H1 (cell line): ENCODE measurements around the gene TCF7L1. TPM values are rescaled to one million over a fixed set of nuclear protein-coding genes. Genes with fewer than 3 reads are reported as not detected.

Experiments
- CTCF ChIA-PET: fragments of 300-600 bp; sonication (Branson Sonifier 250); formaldehyde crosslinking; loops from one replicate; lab custom pipeline; 2021; ENCODE audit not compliant: partially characterized antibody; lab: Charles Lee
- POLR2A ChIA-PET: fragments of 300-600 bp; sonication (Branson Sonifier 250); formaldehyde crosslinking; loops from one replicate; lab custom pipeline; 2021; ENCODE audit warnings: inconsistent platforms; ENCODE audit not compliant: partially characterized antibody; lab: Charles Lee
- DNase-seq, 2 experiments: peaks; one replicate each; pipeline versions ENCODE4 v3.0.0 to v3.0.0-alpha.2; 2010 to 2022; ENCODE audit warnings: low spot score in 2 of 2, low read depth in 1 of 2, mixed read lengths in 1 of 2
- FAIRE-seq: peaks from 2 replicates; lab custom pipeline; 2011; peaks lifted over from hg19 to GRCh38; lab: Jason Lieb, UNC
- H2AFZ ChIP-seq: 2 replicates; pipeline ENCODE4 v1.8.1; 2012; ENCODE audit warnings: low read length, inconsistent platforms
- H2AK5ac ChIP-seq: 2 replicates; pipeline ENCODE4 v1.6.1; 2013; ENCODE audit warnings: low read depth, low read length
- H2BK120ac ChIP-seq: replicated peaks from 2 replicates; pipeline ENCODE3; 2013; ENCODE audit warnings: low read depth, low read length, inconsistent platforms
- H2BK12ac ChIP-seq: 2 replicates; pipeline ENCODE4 v1.6.1; 2013; ENCODE audit warnings: low read depth, low read length
- H2BK15ac ChIP-seq: 2 replicates; pipeline ENCODE4 v1.6.1; 2013; ENCODE audit warnings: low read length
- H2BK20ac ChIP-seq: 2 replicates; pipeline ENCODE4 v1.6.1; 2013; ENCODE audit warnings: low read length
- H2BK5ac ChIP-seq: 2 replicates; pipeline ENCODE4 v1.6.1; 2013; ENCODE audit warnings: low read depth, low read length
- H3K14ac ChIP-seq: 2 replicates; pipeline ENCODE4 v1.6.1; 2013; ENCODE audit warnings: inconsistent platforms; ENCODE audit not compliant: insufficient read length
- H3K18ac ChIP-seq: 2 replicates; pipeline ENCODE4 v1.6.1; 2013; ENCODE audit warnings: low read length; ENCODE audit errors: extremely low read depth
- H3K23ac ChIP-seq: 2 replicates; pipeline ENCODE4 v1.6.1; 2013; ENCODE audit warnings: inconsistent platforms; ENCODE audit not compliant: insufficient read length
- H3K23me2 ChIP-seq: 2 replicates; pipeline ENCODE4 v1.6.1; 2013; ENCODE audit warnings: low read depth, low read length
- H3K27ac ChIP-seq: 2 replicates; pipeline ENCODE4 v1.6.1; 2011; ENCODE audit warnings: low read depth, low read length, inconsistent platforms
- H3K27me3 ChIP-seq, 4 experiments: replicated peaks in 1 of 4; 1 replicate in 1 of 4; 2 replicates in 3 of 4; pipeline versions ENCODE4 v1.6.1 to v1.8.1; 2011 to 2013; ENCODE audit warnings: low read length in 3 of 4, mild to moderate bottlenecking in 3 of 4, inconsistent platforms in 2 of 4, mixed read lengths in 2 of 4, moderate library complexity in 1 of 4; ENCODE audit not compliant: control insufficient read depth in 3 of 4, insufficient read depth in 3 of 4; ENCODE audit errors: extremely low read depth in 1 of 4
- H3K36me3 ChIP-seq, 4 experiments: 2 replicates each; pipeline versions ENCODE4 v1.6.1 to v1.8.1; 2011 to 2013; ENCODE audit warnings: mild to moderate bottlenecking in 4 of 4, low read length in 3 of 4, moderate library complexity in 2 of 4, control low read depth in 1 of 4, inconsistent platforms in 1 of 4; ENCODE audit not compliant: insufficient read depth in 4 of 4, control insufficient read depth in 2 of 4
- H3K4ac ChIP-seq: replicated peaks from 2 replicates; pipeline ENCODE3; 2013; ENCODE audit warnings: low read length, low read depth, mixed read lengths, inconsistent platforms; ENCODE audit not compliant: insufficient read length
- H3K4me1 ChIP-seq, 4 experiments: replicated peaks in 1 of 4; 1 replicate in 1 of 4; 2 replicates in 3 of 4; pipeline versions ENCODE4 v1.6.1 to v1.8.1; 2011 to 2013; ENCODE audit warnings: low read length in 3 of 4, inconsistent platforms in 2 of 4, mixed read lengths in 1 of 4; ENCODE audit not compliant: insufficient read depth in 4 of 4, control insufficient read depth in 3 of 4
- H3K4me2 ChIP-seq, 2 experiments: 2 replicates each; pipeline versions ENCODE4 v1.6.1 to v1.8.1; 2011 to 2013; ENCODE audit warnings: low read depth in 2 of 2, low read length in 2 of 2, control low read depth in 1 of 2, inconsistent platforms in 1 of 2, mild to moderate bottlenecking in 1 of 2; ENCODE audit not compliant: insufficient read depth in 1 of 2
- H3K4me3 ChIP-seq, 4 experiments: fragments of 200-600, 300-600 bp in 1 of 4; sonication (generic), shearing (Covaris generic), sonication (Bioruptor Twin) in 1 of 4; 2 replicates each; pipeline versions ENCODE4 v1.5.1 to v1.8.1; 2011 to 2016; ENCODE audit warnings: low read length in 4 of 4, low read depth in 3 of 4, control low read depth in 2 of 4, inconsistent platforms in 2 of 4, mild to moderate bottlenecking in 2 of 4, mixed read lengths in 1 of 4, moderate library complexity in 1 of 4; ENCODE audit not compliant: insufficient read depth in 2 of 4; ENCODE audit errors: extremely low read depth in 1 of 4
- H3K56ac ChIP-seq: replicated peaks from 2 replicates; pipeline ENCODE3; 2013; ENCODE audit warnings: low read depth, mild to moderate bottlenecking, mixed read lengths, low read length, inconsistent platforms; ENCODE audit not compliant: insufficient read length
- H3K79me1 ChIP-seq: 2 replicates; pipeline ENCODE4 v1.6.1; 2013; ENCODE audit warnings: low read depth, low read length, control low read depth
- H3K79me2 ChIP-seq, 2 experiments: 2 replicates each; pipeline versions ENCODE4 v1.6.1 to v1.8.1; 2012 to 2013; ENCODE audit warnings: low read length in 2 of 2, mild to moderate bottlenecking in 2 of 2, inconsistent platforms in 1 of 2; ENCODE audit not compliant: insufficient read depth in 2 of 2, control insufficient read depth in 1 of 2
- H3K9ac ChIP-seq, 4 experiments: replicated peaks in 1 of 4; 1 replicate in 1 of 4; 2 replicates in 3 of 4; pipeline versions ENCODE4 v1.6.1 to v1.8.1; 2011 to 2013; ENCODE audit warnings: low read depth in 3 of 4, low read length in 3 of 4, control low read depth in 2 of 4, mild to moderate bottlenecking in 2 of 4, moderate library complexity in 2 of 4, inconsistent platforms in 1 of 4; ENCODE audit errors: extremely low read depth in 1 of 4
- H3K9me3 ChIP-seq, 2 experiments: 2 replicates each; pipeline versions ENCODE4 v1.6.1 to v1.8.1; 2012 to 2013; ENCODE audit warnings: mild to moderate bottlenecking in 2 of 2, moderate library complexity in 2 of 2, control low read depth in 1 of 2, inconsistent platforms in 1 of 2, low read depth in 1 of 2, low read length in 1 of 2, mixed read lengths in 1 of 2; ENCODE audit not compliant: insufficient read depth in 2 of 2
- H4K20me1 ChIP-seq, 2 experiments: replicated peaks in 1 of 2; 2 replicates each; pipeline versions ENCODE3 to v1.8.1; 2011 to 2013; ENCODE audit warnings: inconsistent platforms in 2 of 2, low read length in 2 of 2, mild to moderate bottlenecking in 1 of 2; ENCODE audit not compliant: insufficient read depth in 2 of 2, control insufficient read depth in 1 of 2
- H4K5ac ChIP-seq: 2 replicates; pipeline ENCODE4 v1.6.1; 2013; ENCODE audit warnings: low read length, low read depth, mixed read lengths, inconsistent platforms; ENCODE audit not compliant: insufficient read length
- H4K8ac ChIP-seq: 2 replicates; pipeline ENCODE4 v1.8.0; 2013; ENCODE audit warnings: mild to moderate bottlenecking, moderate library complexity, low read length, inconsistent platforms; ENCODE audit not compliant: insufficient read depth; ENCODE audit errors: extremely low read depth
- H4K91ac ChIP-seq: replicated peaks from 2 replicates; pipeline ENCODE3; 2013; ENCODE audit warnings: low read length, mixed read lengths, inconsistent platforms; ENCODE audit not compliant: insufficient read length
- ASH2L ChIP-seq: fragments of 200-600, 300-600 bp; sonication (generic); IDR thresholded peaks from one replicate; pipeline ENCODE4 v1.7.1; 2017; ENCODE audit warnings: low read length
- BCL11A ChIP-seq, 2 experiments: IDR thresholded peaks; one replicate each; pipeline ENCODE4 v1.6.1; 2011; ENCODE audit warnings: low read depth in 2 of 2, low read length in 2 of 2, mild to moderate bottlenecking in 2 of 2
- CTCF ChIP-seq, 3 experiments: IDR thresholded peaks; 1 replicate in 2 of 3; 2 replicates in 1 of 3; pipeline versions ENCODE4 v1.5.1 to v1.6.1; 2011; ENCODE audit warnings: low read length in 3 of 3, mild to moderate bottlenecking in 3 of 3, inconsistent platforms in 2 of 3, low read depth in 1 of 3, moderate library complexity in 1 of 3; ENCODE audit not compliant: insufficient read depth in 1 of 3; ENCODE audit errors: control extremely low read depth in 1 of 3
- EP300 ChIP-seq, 2 experiments: IDR thresholded peaks; 1 replicate in 1 of 2; 2 replicates in 1 of 2; pipeline ENCODE4 v1.6.1; 2011 to 2012; ENCODE audit warnings: low read depth in 2 of 2, low read length in 2 of 2, mild to moderate bottlenecking in 2 of 2, borderline replicate concordance in 1 of 2, inconsistent platforms in 1 of 2, moderate library complexity in 1 of 2
- JUN ChIP-seq: IDR thresholded peaks from 2 replicates; pipeline ENCODE4 v1.6.1; 2011; ENCODE audit warnings: low read depth, mild to moderate bottlenecking, improper control_type of control experiment, low read length
- RAD21 ChIP-seq, 2 experiments: IDR thresholded peaks in 1 of 2; conservative IDR thresholded peaks in 1 of 2; 2 replicates each; pipeline ENCODE4 v1.6.1; 2011; ENCODE audit warnings: low read depth in 2 of 2, low read length in 2 of 2, improper control_type of control experiment in 1 of 2, inconsistent platforms in 1 of 2, mild to moderate bottlenecking in 1 of 2, moderate library complexity in 1 of 2
- RXRA ChIP-seq: IDR thresholded peaks from 2 replicates; pipeline ENCODE4 v1.6.1; 2011; ENCODE audit warnings: low read depth, mild to moderate bottlenecking, low read length, moderate library complexity; ENCODE audit not compliant: insufficient read depth
- SP2 ChIP-seq: IDR thresholded peaks from 2 replicates; pipeline ENCODE4 v1.6.1; 2012; ENCODE audit warnings: mild to moderate bottlenecking, low read length, inconsistent platforms
- SP4 ChIP-seq: IDR thresholded peaks from 2 replicates; pipeline ENCODE4 v1.6.1; 2012; ENCODE audit warnings: low read length, inconsistent platforms
- ZNF274 ChIP-seq: IDR thresholded peaks from 2 replicates; pipeline ENCODE4 v1.7.0; 2012; ENCODE audit warnings: low read length, borderline replicate concordance; ENCODE audit errors: extremely low read depth
- WGBS, 2 experiments: shearing (Covaris generic) in 1 of 2; methylation state at CpG; one replicate each; pipeline versions ENCODE4 v1.1.6 to v1.1.7; 2013 to 2015; ENCODE audit warnings: low lambda C conversion rate in 2 of 2, mixed read lengths in 2 of 2, inconsistent platforms in 1 of 2, low coverage in 1 of 2, missing lambda C conversion rate in 1 of 2; ENCODE audit not compliant: insufficient replicate concordance in 2 of 2, insufficient coverage in 1 of 2, insufficient read length in 1 of 2; ENCODE audit errors: extremely low coverage in 1 of 2, missing lambda C conversion rate in 1 of 2; 5-methylcytosine and 5-hydroxymethylcytosine counted together
- polyA plus RNA-seq, 7 experiments: library from polyadenylated mRNA; depleted of rRNA in 3 of 7; stranded (reverse) in 5 of 7; unstranded in 2 of 7; fragments of >200 nt in 5 of 7; fragments of 200-250 nt in 2 of 7; gene quantifications; 1 replicate in 5 of 7; 2 replicates in 1 of 7; 4 replicates in 1 of 7; pipeline versions ENCODE4 v1.2.1 to v1.2.3, GENCODE V29; 2011 to 2013; ENCODE audit warnings: missing spikeins in 2 of 7, mixed read lengths in 2 of 7
- total RNA-seq: library from RNA; stranded (reverse); fragmentation: NEBNext Ultra II Directional; extraction: Animal tissue kit (Norgen Biotek cat#: 25700); gene quantifications from 2 replicates; pipeline ENCODE4 v1.2.1, GENCODE V29; 2021

Gene TCF7L1
- total and polyA plus RNA-seq, 2 of the 8 experiments (the other 6 are each of a cell fraction or from before 2014, with no cell fraction given), result 27.5 to 108 TPM

- H4K5ac ChIP-seq, result no peak overlapping the region
- no peak overlapping the region for H4K91ac ChIP-seq
- H3K27ac ChIP-seq, result no peak overlapping the region
- H3K23me2 ChIP-seq, result no peaks in the 10 kb centered on the region
- peaks cover 27% of the 10 kb centered on the region for H3K79me1 ChIP-seq
- H2AFZ ChIP-seq, result no peak overlapping the region
- H3K9ac ChIP-seq, result no peak overlapping the region
- H2BK5ac ChIP-seq, result 0 out of 2 replicates have a peak overlapping the region, but pooled peaks have one; percentile 26
- no peak overlapping the region for H4K8ac ChIP-seq
- no peak for FAIRE-seq
- H3K4ac ChIP-seq, result no peak overlapping the region
- H3K27me3 ChIP-seq, result no peaks in the 10 kb centered on the region
- DNase-seq, result no peak
- H3K56ac ChIP-seq, result no peak overlapping the region
- ChIA-PET POLR2A (interaction anchor here (1.2 to 1.3 kb wide), 2 partner anchors 8 to 9 kb away, joined by 3 read pairs; no protein-coding TSS in a partner anchor), CTCF (interaction anchor here (0.6 to 15.9 kb wide), 6 partner anchors 9 to 90 kb away, joined by 3 to 283 read pairs (median 27); no protein-coding TSS in a partner anchor)
- no peak overlapping the region for H2AK5ac ChIP-seq
- peaks cover 0 to 86% of the 10 kb centered on the region in 2 experiments; a peak in 2 of 4 replicates for H3K79me2 ChIP-seq
- no peak overlapping the region for H3K4me3 ChIP-seq
- WGBS, 2 experiments, result 85% methylated on average over 14 of the region's 14 CpGs; no CpG with 5 or more reads in 1 of the 2 experiments
- no peaks in the 10 kb centered on the region for H3K9me3 ChIP-seq
- H3K18ac ChIP-seq, result no peak overlapping the region
- no peak overlapping the region for H3K23ac ChIP-seq
- peaks cover 15 to 29% of the 10 kb centered on the region in 2 experiments for H4K20me1 ChIP-seq
- H2BK20ac ChIP-seq, result no peak overlapping the region
- H3K4me1 ChIP-seq, result peaks cover 5 to 24% (median 17%) of the 10 kb centered on the region in 4 experiments
- H2BK120ac ChIP-seq, result no peak overlapping the region
- H3K36me3 ChIP-seq, result no peaks in the 10 kb centered on the region; a peak in 1 of 8 replicates
- H3K4me2 ChIP-seq, result no peak overlapping the region
- peak overlapping the region; percentile 53; the same call in 1 of the 2 replicates for H2BK15ac ChIP-seq
- no peak overlapping the region for H3K14ac ChIP-seq
- peak overlapping the region; percentile 41; the same call in 1 of the 2 replicates for H2BK12ac ChIP-seq
- TF ChIP-seq ZNF274 (no peak), RAD21 (IDR thresholded peaks at IDR 0.05 in 1 of 2, conservative IDR thresholded peaks at IDR 0.05 in 1 of 2; ENCODE audit: low read depth in 2 of 2, low read length in 2 of 2) (no peak), SP4 (no peak), RXRA (no peak), ASH2L (no peak), SP2 (no peak), EP300 (IDR thresholded peaks at IDR 0.05; ENCODE audit: borderline replicate concordance in 1 of 2, low read depth in 2 of 2, low read length in 2 of 2) (no peak), CTCF (IDR thresholded peaks at IDR 0.05; ENCODE audit: control extremely low read depth in 1 of 3, insufficient read depth in 1 of 3, low read depth in 1 of 3, low read length in 3 of 3) (no peak), JUN (no peak), BCL11A (IDR thresholded peaks at IDR 0.05; ENCODE audit: low read depth in 2 of 2, low read length in 2 of 2) (no peak)
Measured at GRCh38 chr2:85276571-85277118, 143.5 kb downstream of the TCF7L1 start.
